GM21528 (cell line): ENCODE results near the gene POGLUT3.

ENCODE experiments used
- ATAC-seq: cut with Tn5 transposase; IDR thresholded peaks from one replicate; pipeline ENCODE4 v1.9.1; 2021; ENCODE audit warnings: mild to moderate bottlenecking, moderate library complexity; ENCODE audit not compliant: unreplicated experiment, low FRiP score

Gene POGLUT3

GRCh38 chr11:108508653-108509593 lies 10.7 kb upstream of the POGLUT3 start:
- no peak for ATAC-seq

GRCh38 chr11:108501396-108501795 lies 3.2 kb upstream of the POGLUT3 start:
- no peak for ATAC-seq

- no peak for ATAC-seq
These were observed 2.5 kb upstream of the POGLUT3 start for GRCh38 chr11:108500721-108501120.

- ATAC-seq, result no peak
These were observed 2.0 kb upstream of the POGLUT3 start for GRCh38 chr11:108500169-108500568.

- ATAC-seq, result no peak
These were observed 728 bp upstream of the POGLUT3 start for GRCh38 chr11:108498816-108499408.

- peak; percentile 65 for ATAC-seq
These were observed 703 bp downstream of the POGLUT3 start for GRCh38 chr11:108497317-108498045.

GRCh38 chr11:108496643-108497256 lies 1.4 kb downstream of the POGLUT3 start:
- no peak for ATAC-seq

- no peak for ATAC-seq
These were observed 2.9 kb downstream of the POGLUT3 start for GRCh38 chr11:108495326-108495725.

GRCh38 chr11:108494182-108494581 lies 4.0 kb downstream of the POGLUT3 start:
- ATAC-seq, result no peak

GRCh38 chr11:108491936-108492335 lies 6.2 kb downstream of the POGLUT3 start:
- ATAC-seq, result no peak

- ATAC-seq, result no peak
These were observed 11.4 kb downstream of the POGLUT3 start for GRCh38 chr11:108486828-108487227.

GRCh38 chr11:108486331-108486730 lies 11.9 kb downstream of the POGLUT3 start:
- no peak for ATAC-seq

GRCh38 chr11:108483163-108483562 lies 15.0 kb downstream of the POGLUT3 start:
- no peak for ATAC-seq

GRCh38 chr11:108474664-108475463 lies 23.3 kb downstream of the POGLUT3 start:
- ATAC-seq, result no peak

- no peak for ATAC-seq
These were observed 25.5 kb downstream of the POGLUT3 start for GRCh38 chr11:108472681-108473080.

- ATAC-seq, result no peak
These were observed 29.7 kb downstream of the POGLUT3 start for GRCh38 chr11:108468478-108468864.

- peak; percentile 99 for ATAC-seq
These were observed 30.9 kb downstream of the POGLUT3 start, which contains the start of gene C11orf65 for GRCh38 chr11:108467091-108467823. Gene C11orf65 (minus strand): TSS chr11:108467529. CDS start chr11:108461559, 5,970 bp downstream.

GRCh38 chr11:108466405-108466804 lies 31.8 kb downstream of the POGLUT3 start:
- no peak for ATAC-seq

GRCh38 chr11:108453207-108453835 lies 44.9 kb downstream of the POGLUT3 start:
- ATAC-seq, result no peak
